ENCODE data around the gene ANKRD44.

ANKRD44 gene

GRCh38 chr2:196967116-196967515, 343.5 kb downstream of the ANKRD44 start:
- Histone ChIP-seq H3K27me3 (ENCODE audit: control insufficient read depth, low read length) (peaks cover 3% of the 10 kb centered on the region; the same call in 1 of the 2 replicates), H4K20me1 (ENCODE audit: control insufficient read depth, insufficient read depth, low read depth, low read length) (no peaks in the 10 kb centered on the region), H3K9me2 (replicated peaks; ENCODE audit: control insufficient read depth, low read length) (no peaks in the 10 kb centered on the region), H3K4me2 (ENCODE audit: low read length) (no peak overlapping the region), H3K79me2 (ENCODE audit: control insufficient read depth, low read length) (no peaks in the 10 kb centered on the region), H3F3A (ENCODE audit: control insufficient read depth, insufficient read depth) (no peaks in the 10 kb centered on the region), H3K9me3 (ENCODE audit: control insufficient read depth, insufficient read depth, low read length) (no peaks in the 10 kb centered on the region), H3K36me3 (ENCODE audit: control insufficient read depth, low read length) (no peaks in the 10 kb centered on the region), H3K27ac (ENCODE audit: low read depth, low read length) (no peak overlapping the region), H3K4me3 (ENCODE audit: low read length) (no peak overlapping the region), H3K4me1 (ENCODE audit: control insufficient read depth, low read length) (no peaks in the 10 kb centered on the region)
- TF ChIP-seq CTCF (IDR thresholded peaks at IDR 0.05; ENCODE audit: low read depth, low read length, poor library complexity, severe bottlenecking), result no peak
- no peak for TF ChIP-seq EZH2phosphoT487 (IDR thresholded peaks at IDR 0.05; ENCODE audit: borderline replicate concordance, low read length)

GRCh38 chr2:196966061-196966460, 344.5 kb downstream of the ANKRD44 start:
- Histone ChIP-seq H3K4me3 (ENCODE audit: low read length) (no peak overlapping the region), H3K9me3 (ENCODE audit: control insufficient read depth, insufficient read depth, low read length) (no peaks in the 10 kb centered on the region), H3K27me3 (ENCODE audit: control insufficient read depth, low read length) (peaks cover 8% of the 10 kb centered on the region; the same call in 1 of the 2 replicates), H3F3A (ENCODE audit: control insufficient read depth, insufficient read depth) (no peaks in the 10 kb centered on the region), H3K36me3 (ENCODE audit: control insufficient read depth, low read length) (no peaks in the 10 kb centered on the region), H3K27ac (ENCODE audit: low read depth, low read length) (no peak overlapping the region), H3K9me2 (replicated peaks; ENCODE audit: control insufficient read depth, low read length) (no peaks in the 10 kb centered on the region), H3K4me2 (ENCODE audit: low read length) (no peak overlapping the region), H4K20me1 (ENCODE audit: control insufficient read depth, insufficient read depth, low read depth, low read length) (no peaks in the 10 kb centered on the region), H3K4me1 (ENCODE audit: control insufficient read depth, low read length) (no peaks in the 10 kb centered on the region), H3K79me2 (ENCODE audit: control insufficient read depth, low read length) (no peaks in the 10 kb centered on the region)
- no peak for TF ChIP-seq CTCF (IDR thresholded peaks at IDR 0.05; ENCODE audit: low read depth, low read length, poor library complexity, severe bottlenecking)
- no peak for TF ChIP-seq EZH2phosphoT487 (IDR thresholded peaks at IDR 0.05; ENCODE audit: borderline replicate concordance, low read length)

GRCh38 chr2:196965651-196966050, 344.9 kb downstream of the ANKRD44 start:
- Histone ChIP-seq H3K79me2 (ENCODE audit: control insufficient read depth, low read length) (no peaks in the 10 kb centered on the region), H3K4me3 (ENCODE audit: low read length) (no peak overlapping the region), H3K4me2 (ENCODE audit: low read length) (no peak overlapping the region), H3K4me1 (ENCODE audit: control insufficient read depth, low read length) (no peaks in the 10 kb centered on the region), H3F3A (ENCODE audit: control insufficient read depth, insufficient read depth) (no peaks in the 10 kb centered on the region), H3K9me2 (replicated peaks; ENCODE audit: control insufficient read depth, low read length) (no peaks in the 10 kb centered on the region), H3K36me3 (ENCODE audit: control insufficient read depth, low read length) (no peaks in the 10 kb centered on the region), H3K27me3 (ENCODE audit: control insufficient read depth, low read length) (peaks cover 8% of the 10 kb centered on the region; the same call in 1 of the 2 replicates), H3K27ac (ENCODE audit: low read depth, low read length) (no peak overlapping the region), H4K20me1 (ENCODE audit: control insufficient read depth, insufficient read depth, low read depth, low read length) (no peaks in the 10 kb centered on the region), H3K9me3 (ENCODE audit: control insufficient read depth, insufficient read depth, low read length) (no peaks in the 10 kb centered on the region)
- TF ChIP-seq CTCF (IDR thresholded peaks at IDR 0.05; ENCODE audit: low read depth, low read length, poor library complexity, severe bottlenecking) (no peak), EZH2phosphoT487 (IDR thresholded peaks at IDR 0.05; ENCODE audit: borderline replicate concordance, low read length) (no peak)

Measured in DOHH2 (cell line).